ENCODE results near the gene FAT3.

Gene FAT3

GRCh38 chr11:92219476-92219875 lies 5.1 kb upstream of the FAT3 start:
- peaks cover 27% of the 10 kb centered on the region for H3K27me3 ChIP-seq (ENCODE audit: low read depth)
- H3K9me3 ChIP-seq: no peaks in the 10 kb centered on the region
- H3K36me3 ChIP-seq (replicated peaks): no peaks in the 10 kb centered on the region
- H3K4me1 ChIP-seq: 0 out of 2 replicates have a peak, but pooled peaks cover 4% of the 10 kb centered on the region
- no peak for DNase-seq (ENCODE audit: low spot score in 2 of 2)
- no peak overlapping the region for H3K4me3 ChIP-seq
- in situ Hi-C loops (cut with MboI; ENCODE audit: low sequenced_read_pairs): no loop called here

- Histone ChIP-seq H3K4me1 (0 out of 2 replicates have a peak, but pooled peaks cover 4% of the 10 kb centered on the region), H3K9me3 (no peaks in the 10 kb centered on the region)
- DNase-seq (ENCODE audit: low spot score in 2 of 2): no peak
Observed at GRCh38 chr11:92222701-92223100, 1.9 kb upstream of the FAT3 start.

GRCh38 chr11:92224054-92224406 lies 588 bp upstream of the FAT3 start:
- in situ Hi-C loops (cut with MboI; ENCODE audit: low sequenced_read_pairs): no loop called here
- H3K4me3 ChIP-seq: no peak overlapping the region

More at GRCh38 chr11:92222701-92223100, 1.9 kb upstream of the FAT3 start:
- no peaks in the 10 kb centered on the region for H3K36me3 ChIP-seq (replicated peaks)
- H3K4me3 ChIP-seq: no peak overlapping the region
- in situ Hi-C loops (cut with MboI; ENCODE audit: low sequenced_read_pairs): no loop called here
- peaks cover 50% of the 10 kb centered on the region for H3K27me3 ChIP-seq (ENCODE audit: low read depth)

DNA sequence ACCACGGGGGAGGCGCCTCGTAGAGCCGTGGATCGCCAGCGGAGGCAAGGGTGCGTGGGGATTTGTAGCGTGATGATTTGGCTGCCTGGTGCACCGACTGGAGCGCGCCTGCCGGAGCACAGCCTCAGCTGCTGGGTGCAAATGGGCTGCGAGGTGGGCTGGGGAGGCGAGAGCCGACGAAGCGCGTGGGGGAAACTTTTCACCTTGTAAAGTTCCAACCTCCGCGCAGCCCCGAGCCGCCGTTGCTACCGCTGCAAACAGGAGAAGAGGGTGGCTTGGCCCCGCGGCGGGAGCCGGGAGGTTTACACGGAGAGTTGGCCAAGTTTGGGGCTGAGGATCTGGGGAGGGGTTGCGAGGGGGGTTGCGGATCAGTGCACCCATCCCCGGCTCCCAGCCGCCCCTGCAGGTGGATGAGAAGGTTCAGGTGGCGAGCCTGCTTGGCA lies 528 bp downstream of the FAT3 start:
- no peaks in the 10 kb centered on the region for H3K4me1 ChIP-seq
- in situ Hi-C loops (cut with MboI; ENCODE audit: low sequenced_read_pairs): no loop called here
- H3K27me3 ChIP-seq (ENCODE audit: low read depth): peaks cover 63% of the 10 kb centered on the region
- no peaks in the 10 kb centered on the region for H3K9me3 ChIP-seq
- peak overlapping the region; percentile 14 for H3K4me3 ChIP-seq
- DNase-seq (ENCODE audit: low spot score in 2 of 2): no peak
- H3K36me3 ChIP-seq (replicated peaks): no peaks in the 10 kb centered on the region

More at GRCh38 chr11:92224054-92224406, 588 bp upstream of the FAT3 start:
- Histone ChIP-seq H3K27me3 (ENCODE audit: low read depth) (peaks cover 63% of the 10 kb centered on the region), H3K4me1 (0 out of 2 replicates have a peak, but pooled peaks cover 3% of the 10 kb centered on the region), H3K36me3 (replicated peaks) (no peaks in the 10 kb centered on the region), H3K9me3 (no peaks in the 10 kb centered on the region)
- no peak for DNase-seq (ENCODE audit: low spot score in 2 of 2)

- Histone ChIP-seq H3K4me3 (no peak overlapping the region), H3K9me3 (no peaks in the 10 kb centered on the region), H3K36me3 (replicated peaks) (no peaks in the 10 kb centered on the region), H3K27me3 (ENCODE audit: low read depth) (peaks cover 61% of the 10 kb centered on the region), H3K4me1 (no peaks in the 10 kb centered on the region)
- no peak for DNase-seq (ENCODE audit: low spot score in 2 of 2)
- in situ Hi-C loops (cut with MboI; ENCODE audit: low sequenced_read_pairs): no loop called here
Observed at GRCh38 chr11:92225568-92226330, 1.1 kb downstream of the FAT3 start.

DNA sequence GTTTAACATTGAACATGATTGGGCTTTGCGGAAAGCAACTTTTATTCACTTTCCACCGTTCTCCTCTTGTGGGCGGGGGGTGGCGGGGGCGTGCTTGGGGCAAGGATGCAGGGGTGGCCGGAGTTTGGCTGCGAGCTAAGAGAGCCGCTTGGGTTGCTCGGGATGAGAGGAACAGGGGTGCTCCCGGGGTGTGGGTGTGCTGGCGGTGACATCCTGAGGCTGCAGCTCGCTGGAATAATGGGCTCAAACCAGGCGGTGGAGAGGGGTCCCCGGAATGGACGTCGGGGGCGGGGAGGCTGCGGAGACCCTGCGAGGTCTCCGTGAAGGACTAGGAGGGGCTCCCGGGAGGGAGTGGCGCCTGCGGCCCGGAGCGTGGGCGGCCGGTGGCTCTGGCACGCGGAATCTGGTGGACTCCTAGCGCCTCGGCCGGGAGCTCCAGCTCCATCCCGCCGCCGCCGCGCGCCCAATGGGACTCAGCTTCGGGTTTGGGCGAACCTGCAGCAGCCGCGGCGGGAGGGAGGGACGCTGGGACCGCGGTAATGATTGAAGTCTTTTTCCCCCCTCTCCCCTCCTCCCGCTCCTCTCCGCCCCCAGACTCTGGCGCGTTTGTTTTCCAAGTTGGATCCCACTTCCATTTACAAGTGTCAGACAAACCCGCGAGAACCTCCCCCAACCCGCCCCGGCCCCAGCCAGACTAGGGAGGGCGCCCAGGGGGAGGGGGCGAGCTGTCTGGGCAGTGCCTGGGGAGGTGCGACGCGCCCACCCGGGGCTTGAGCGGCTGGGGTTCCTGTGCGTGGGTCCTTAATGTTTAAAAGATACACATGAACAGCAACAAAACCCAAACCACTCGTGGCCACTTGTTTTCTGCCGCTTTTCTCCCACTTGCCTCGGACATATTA lies 2.0 kb downstream of the FAT3 start:
- no peaks in the 10 kb centered on the region for H3K36me3 ChIP-seq (replicated peaks)
- H3K4me3 ChIP-seq: no peak overlapping the region
- in situ Hi-C loops (cut with MboI; ENCODE audit: low sequenced_read_pairs): no loop called here
- no peaks in the 10 kb centered on the region for H3K9me3 ChIP-seq
- no peaks in the 10 kb centered on the region for H3K4me1 ChIP-seq
- DNase-seq (ENCODE audit: low spot score in 2 of 2): no peak
- H3K27me3 ChIP-seq (ENCODE audit: low read depth): peaks cover 61% of the 10 kb centered on the region

DNA sequence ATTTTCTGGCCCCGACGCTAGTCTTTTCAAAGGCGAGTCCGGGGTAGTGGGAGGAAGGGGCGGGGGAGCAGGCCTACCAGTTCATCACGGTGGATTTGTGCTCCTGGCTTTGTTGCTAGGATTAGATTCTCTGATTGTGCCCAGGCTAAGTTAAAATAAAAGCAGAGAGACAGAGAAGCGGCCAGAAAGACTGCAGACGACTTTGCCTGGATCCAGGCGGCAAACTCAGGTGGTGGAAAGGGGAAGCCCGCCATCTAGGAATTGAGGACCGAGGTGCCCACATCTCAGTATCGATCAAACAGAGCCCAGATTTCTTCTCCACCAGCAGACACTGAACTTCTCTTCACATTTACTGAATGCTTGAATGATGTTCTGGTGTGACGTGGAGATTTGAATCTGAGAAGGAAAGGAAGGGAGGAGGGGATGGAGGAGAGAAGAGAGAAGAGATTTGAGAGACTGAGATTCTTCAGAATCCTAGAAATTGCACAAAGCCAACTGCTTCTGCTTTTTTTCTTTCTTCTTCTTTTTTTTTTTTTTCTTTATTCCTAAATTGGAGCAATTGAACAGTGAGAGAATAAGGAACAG lies 2.7 kb downstream of the FAT3 start:
- no peak for DNase-seq (ENCODE audit: low spot score in 2 of 2)
- no peaks in the 10 kb centered on the region for H3K4me1 ChIP-seq
- H3K36me3 ChIP-seq (replicated peaks): no peaks in the 10 kb centered on the region
- in situ Hi-C loops (cut with MboI; ENCODE audit: low sequenced_read_pairs): no loop called here
- H3K27me3 ChIP-seq (ENCODE audit: low read depth): peaks cover 61% of the 10 kb centered on the region
- H3K4me3 ChIP-seq: no peak overlapping the region
- no peaks in the 10 kb centered on the region for H3K9me3 ChIP-seq

DNA sequence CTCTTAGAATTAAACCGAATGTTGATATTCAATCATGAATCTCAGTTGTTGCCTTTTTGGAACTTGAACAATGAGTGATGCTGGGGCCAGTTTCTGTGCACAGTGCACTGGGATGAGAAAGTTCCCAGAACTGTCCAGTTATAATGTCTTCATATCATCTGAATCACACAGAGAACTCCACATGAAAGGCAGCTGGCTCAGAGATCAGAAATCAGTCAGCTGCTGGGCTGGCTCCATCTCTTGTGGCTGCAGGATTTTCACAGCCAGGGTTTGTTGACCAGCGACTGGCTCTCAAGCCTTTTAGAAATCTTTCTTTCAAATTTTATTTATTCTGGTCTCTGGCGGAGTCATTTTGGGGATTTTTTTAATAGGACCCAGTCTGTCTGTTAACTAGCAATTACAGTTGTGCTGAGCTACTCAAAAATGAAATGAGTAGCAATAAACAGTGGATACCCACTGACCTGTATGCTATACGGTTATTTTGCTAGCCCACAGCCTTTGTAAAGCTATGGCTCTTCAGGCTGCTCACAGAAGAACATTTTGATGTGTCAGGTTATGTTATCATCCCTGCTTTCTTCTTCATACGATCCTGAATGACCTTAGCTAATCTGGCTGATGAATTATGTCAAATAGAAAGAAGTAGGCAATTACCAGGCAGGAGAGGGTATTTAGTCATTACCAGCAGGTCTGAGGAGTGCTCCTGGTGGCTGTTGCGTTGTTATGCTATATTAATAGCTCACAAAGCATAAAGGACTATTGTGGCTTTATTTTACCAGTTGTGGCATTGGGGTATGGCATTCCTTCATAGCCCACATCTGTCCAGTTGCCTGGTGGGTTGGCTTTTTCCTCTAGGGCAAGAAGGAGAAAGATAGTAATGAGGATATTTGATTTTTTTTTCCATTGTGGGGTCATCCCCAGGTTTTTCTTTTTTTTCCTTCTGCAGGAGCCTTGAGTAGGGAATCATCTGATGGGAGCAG lies 3.6 kb downstream of the FAT3 start:
- Histone ChIP-seq H3K36me3 (replicated peaks) (no peaks in the 10 kb centered on the region), H3K9me3 (no peaks in the 10 kb centered on the region), H3K4me1 (no peaks in the 10 kb centered on the region), H3K27me3 (ENCODE audit: low read depth) (peaks cover 55% of the 10 kb centered on the region), H3K4me3 (no peak overlapping the region)
- DNase-seq (ENCODE audit: low spot score in 2 of 2): no peak
- in situ Hi-C loops (cut with MboI; ENCODE audit: low sequenced_read_pairs): no loop called here

GRCh38 chr11:92236856-92237255 lies 12.2 kb downstream of the FAT3 start:
- H3K4me1 ChIP-seq: peaks cover 17% of the 10 kb centered on the region
- H3K27me3 ChIP-seq (ENCODE audit: low read depth): no peaks in the 10 kb centered on the region
- in situ Hi-C loops (cut with MboI; ENCODE audit: low sequenced_read_pairs): no loop called here
- no peaks in the 10 kb centered on the region for H3K9me3 ChIP-seq
- no peak overlapping the region for H3K4me3 ChIP-seq
- no peak for DNase-seq (ENCODE audit: low spot score in 2 of 2)
- H3K36me3 ChIP-seq (replicated peaks): no peaks in the 10 kb centered on the region

DNA sequence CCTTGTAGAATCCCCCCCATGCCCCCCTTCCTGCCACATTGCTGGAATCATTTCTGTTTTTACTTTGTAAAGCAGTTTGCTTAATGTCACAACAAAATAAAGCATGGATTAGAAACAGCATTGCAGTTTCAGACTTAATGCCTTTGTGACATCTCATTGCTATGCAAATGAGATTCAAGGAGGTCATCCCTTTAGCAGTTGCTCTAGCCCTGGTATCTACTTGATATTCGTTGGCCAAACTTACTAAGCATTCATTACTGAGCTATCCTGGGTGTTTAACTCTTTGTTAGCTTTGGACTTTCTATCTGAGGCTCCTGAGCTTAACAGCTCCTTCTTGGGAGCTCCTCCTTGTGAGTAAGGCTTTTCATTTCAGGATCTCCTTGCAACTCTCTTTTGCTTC lies 16.3 kb downstream of the FAT3 start:
- Histone ChIP-seq H3K36me3 (replicated peaks) (no peaks in the 10 kb centered on the region), H3K4me3 (no peak overlapping the region), H3K27me3 (ENCODE audit: low read depth) (no peaks in the 10 kb centered on the region), H3K4me1 (peaks cover 23% of the 10 kb centered on the region), H3K9me3 (no peaks in the 10 kb centered on the region)
- in situ Hi-C loops (cut with MboI; ENCODE audit: low sequenced_read_pairs): no loop called here
- peak in 1 of 2 experiments; percentile 10 for DNase-seq (ENCODE audit: low spot score in 2 of 2)

DNA sequence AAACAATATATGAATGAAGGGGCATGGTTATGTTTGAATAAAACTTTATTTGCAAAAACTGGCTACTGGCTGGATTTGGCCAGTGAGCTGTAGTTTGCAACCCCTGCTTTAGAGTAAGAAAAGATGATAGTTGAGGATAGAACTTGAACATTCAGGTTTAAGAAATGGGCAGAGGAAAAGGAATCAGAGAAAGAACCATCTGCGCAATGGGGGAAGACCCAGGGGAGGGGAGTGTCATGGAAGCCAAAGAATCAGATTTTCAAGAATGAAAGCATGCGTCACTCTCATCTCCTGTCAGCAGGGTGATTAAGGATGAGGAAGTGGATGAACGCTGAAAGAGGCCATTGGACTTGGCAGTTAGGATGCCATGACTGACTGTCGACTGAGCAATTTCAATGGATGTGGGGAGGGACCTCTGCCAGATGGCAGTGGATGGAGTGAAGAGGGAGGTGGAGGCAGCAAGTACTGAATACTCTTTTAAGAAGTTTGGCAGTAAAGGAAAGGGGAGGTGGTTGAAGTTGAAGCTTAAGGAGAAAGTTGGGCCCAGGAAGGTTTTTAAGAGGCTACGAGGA lies 21.2 kb downstream of the FAT3 start:
- Histone ChIP-seq H3K4me3 (no peak overlapping the region), H3K36me3 (replicated peaks) (no peaks in the 10 kb centered on the region), H3K27me3 (ENCODE audit: low read depth) (peaks cover 2% of the 10 kb centered on the region; the same call in 1 of the 2 replicates), H3K9me3 (no peaks in the 10 kb centered on the region), H3K4me1 (peaks cover 15% of the 10 kb centered on the region)
- in situ Hi-C loops (cut with MboI; ENCODE audit: low sequenced_read_pairs): no loop called here
- DNase-seq (ENCODE audit: low spot score in 2 of 2): no peak

DNA sequence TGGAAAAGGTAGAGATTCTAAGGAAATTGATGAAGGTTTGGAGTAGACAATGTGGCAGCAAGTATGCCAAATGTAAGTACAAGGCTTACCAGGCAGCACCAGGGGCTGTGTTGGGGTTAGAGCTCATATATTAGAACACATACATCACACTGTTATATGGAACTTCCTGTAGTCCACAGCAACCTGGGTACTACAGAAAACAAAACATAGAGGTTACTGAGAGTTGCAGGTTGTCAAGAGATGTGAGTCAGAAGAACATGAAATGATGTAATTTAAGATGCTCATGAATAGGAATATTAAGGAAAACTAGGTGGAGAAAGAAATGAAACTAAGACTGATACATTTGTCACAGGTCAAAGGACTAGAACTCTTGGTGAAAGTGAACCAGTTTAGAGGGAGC lies 22.0 kb downstream of the FAT3 start:
- H3K4me3 ChIP-seq: no peak overlapping the region
- peaks cover 9% of the 10 kb centered on the region; the same call in 1 of the 2 replicates for H3K4me1 ChIP-seq
- H3K9me3 ChIP-seq: no peaks in the 10 kb centered on the region
- no peak for DNase-seq (ENCODE audit: low spot score in 2 of 2)
- H3K27me3 ChIP-seq (ENCODE audit: low read depth): peaks cover 2% of the 10 kb centered on the region; the same call in 1 of the 2 replicates
- in situ Hi-C loops (cut with MboI; ENCODE audit: low sequenced_read_pairs): no loop called here
- H3K36me3 ChIP-seq (replicated peaks): no peaks in the 10 kb centered on the region
